Endothelial cell of umbilical vein (primary cell): ENCODE results near the gene ADRM1. TPM values are rescaled to one million over a fixed set of nuclear protein-coding genes. Genes with fewer than 3 reads are reported as not detected.

ENCODE experiments used
- BruUV-seq: library from RNA; stranded (reverse); fragments of 400-500 nt; replicated peaks from 2 replicates; lab custom pipeline; 2021; lab: Mats Ljungman, UMichigan
- CTCF ChIA-PET: fragments of 300-600, 350-600 bp; sonication (Branson Sonifier 250); formaldehyde crosslinking; loops from one replicate; lab custom pipeline; 2021; ENCODE audit warnings: antibody characterized with exemption, inconsistent platforms; lab: Charles Lee
- POLR2A ChIA-PET: fragments of 300-600, 350-600 bp; sonication (Branson Sonifier 250); formaldehyde crosslinking; loops from one replicate; lab custom pipeline; 2021; ENCODE audit warnings: antibody characterized with exemption, inconsistent platforms; lab: Charles Lee
- DNase-seq: peaks from one replicate; pipeline ENCODE4 v3.0.0-alpha.2; 2011; ENCODE audit warnings: low read depth, low spot score
- FAIRE-seq: peaks from 2 replicates; lab custom pipeline; 2011; peaks lifted over from hg19 to GRCh38; lab: Jason Lieb, UNC
- H2AFZ ChIP-seq: 2 replicates; pipeline ENCODE4 v1.6.0; 2012; ENCODE audit warnings: low read depth, low read length, control low read depth, inconsistent platforms
- H3K27ac ChIP-seq: 2 replicates; pipeline ENCODE4 v1.5.1; 2011; ENCODE audit warnings: low read depth, mild to moderate bottlenecking, control low read depth, low read length, moderate library complexity; ENCODE audit not compliant: insufficient read depth
- H3K27me3 ChIP-seq, 2 experiments: 2 replicates each; pipeline versions ENCODE4 v1.6.0 to v1.6.1; 2011; ENCODE audit warnings: low read length in 2 of 2, mixed read lengths in 1 of 2; ENCODE audit not compliant: control insufficient read depth in 2 of 2, insufficient read depth in 2 of 2
- H3K36me3 ChIP-seq, 2 experiments: 2 replicates in 1 of 2; 3 replicates in 1 of 2; pipeline ENCODE4 v1.5.1; 2011; ENCODE audit warnings: low read length in 2 of 2, mild to moderate bottlenecking in 1 of 2, moderate library complexity in 1 of 2; ENCODE audit not compliant: control insufficient read depth in 2 of 2, insufficient read depth in 2 of 2; ENCODE audit errors: extremely low read depth in 1 of 2
- H3K4me1 ChIP-seq: 3 replicates; pipeline ENCODE4 v1.5.1; 2011; ENCODE audit warnings: mild to moderate bottlenecking, low read length; ENCODE audit not compliant: control insufficient read depth, insufficient read depth; ENCODE audit errors: extremely low read depth
- H3K4me2 ChIP-seq: 2 replicates; pipeline ENCODE4 v1.6.1; 2011; ENCODE audit warnings: low read length, control low read depth, mixed read lengths; ENCODE audit not compliant: insufficient read depth
- H3K4me3 ChIP-seq, 3 experiments: fragments of 200-600 bp in 1 of 3; sonication (generic), shearing (Covaris generic) in 1 of 3; replicated peaks in 1 of 3; 2 replicates each; pipeline ENCODE4 v1.5.1; 2011 to 2016; ENCODE audit warnings: control low read depth in 3 of 3, low read length in 3 of 3, mild to moderate bottlenecking in 2 of 3, inconsistent platforms in 1 of 3, low read depth in 1 of 3, moderate library complexity in 1 of 3; ENCODE audit not compliant: insufficient read depth in 1 of 3
- H3K79me2 ChIP-seq: 2 replicates; pipeline ENCODE4 v1.6.0; 2012; ENCODE audit warnings: low read length, inconsistent platforms; ENCODE audit not compliant: control insufficient read depth, insufficient read depth
- H3K9ac ChIP-seq: replicated peaks from 2 replicates; pipeline ENCODE3; 2011; ENCODE audit warnings: low read length, control low read depth; ENCODE audit not compliant: insufficient read depth; ENCODE audit errors: extremely low read depth
- H3K9me1 ChIP-seq: replicated peaks from 3 replicates; pipeline ENCODE4 v1.6.0; 2011; ENCODE audit warnings: mild to moderate bottlenecking, low read length; ENCODE audit not compliant: control insufficient read depth, insufficient read depth; ENCODE audit errors: extremely low read depth
- H3K9me3 ChIP-seq: replicated peaks from 2 replicates; pipeline ENCODE4 v1.5.1; 2012; ENCODE audit warnings: low read length, inconsistent platforms; ENCODE audit not compliant: control insufficient read depth, insufficient read depth
- H4K20me1 ChIP-seq: replicated peaks from 2 replicates; pipeline ENCODE3; 2011; ENCODE audit warnings: mild to moderate bottlenecking, low read length; ENCODE audit not compliant: control insufficient read depth, insufficient read depth; ENCODE audit errors: extremely low read depth
- EZH2 ChIP-seq: IDR thresholded peaks from 2 replicates; pipeline ENCODE4 v1.6.1; 2012; ENCODE audit warnings: borderline replicate concordance, low read depth, mild to moderate bottlenecking, moderate library complexity, low read length, inconsistent platforms; ENCODE audit not compliant: severe bottlenecking
- FOS ChIP-seq: IDR thresholded peaks from 2 replicates; pipeline ENCODE4 v1.6.1; 2011; ENCODE audit warnings: mild to moderate bottlenecking, low read length, moderate library complexity, borderline replicate concordance; ENCODE audit not compliant: insufficient read depth
- GATA2 ChIP-seq: IDR thresholded peaks from 2 replicates; pipeline ENCODE4 v1.7.0; 2011; ENCODE audit warnings: low read depth, mild to moderate bottlenecking, moderate library complexity, mixed read lengths, low read length; ENCODE audit not compliant: insufficient read length, insufficient read depth
- JUN ChIP-seq: IDR thresholded peaks from 2 replicates; pipeline ENCODE4 v1.6.1; 2011; ENCODE audit warnings: borderline replicate concordance, low read depth; ENCODE audit not compliant: insufficient read length, insufficient read depth
- MYC ChIP-seq: IDR thresholded peaks from one replicate; pipeline ENCODE4 v1.6.1; 2011; ENCODE audit warnings: mild to moderate bottlenecking, low read depth, low read length
- POLR2A ChIP-seq: IDR thresholded peaks from 2 replicates; pipeline ENCODE4 v1.6.1; 2012; ENCODE audit warnings: low read depth, mild to moderate bottlenecking, control low read depth, low read length
- POLR2AphosphoS5 ChIP-seq: IDR thresholded peaks from 2 replicates; pipeline ENCODE4 v1.6.1; 2012; ENCODE audit warnings: low read depth, mild to moderate bottlenecking, control low read depth, low read length, moderate library complexity; ENCODE audit not compliant: insufficient read depth
- dilution Hi-C: fragments of 300-500 bp; cut with MboI; formaldehyde crosslinking; loops from one replicate; pipeline ENCODE4 v1.15.0; 2019; ENCODE audit warnings: low sequenced_read_pairs; ENCODE audit not compliant: extremely low pct_ligation_motif_present
- intact Hi-C: fragments of 100-400 bp; cut with micrococcal nuclease; formaldehyde crosslinking; loops from one replicate; pipeline ENCODE4 v1.10.0; 2022
- polyA plus RNA-seq, 4 experiments: library from polyadenylated mRNA; depleted of rRNA in 3 of 4; stranded (reverse) in 3 of 4; unstranded in 1 of 4; fragments of >200 nt; gene quantifications; 2 replicates each; pipeline versions ENCODE4 v1.2.1 to v1.2.3, GENCODE V29; 2011 to 2012; ENCODE audit warnings: missing spikeins in 1 of 4
- total RNA-seq: library from RNA; stranded (reverse); gene quantifications from 2 replicates; pipeline ENCODE4 v1.2.3, GENCODE V29; 2021
- TF ChIP-seq, protein P1 (sequence below), 2 donors: IDR thresholded peaks; 1 replicate in 1 of 2; 2 replicates in 1 of 2; pipeline ENCODE4 v1.5.1; 2011; ENCODE audit warnings: low read length in 2 of 2, mild to moderate bottlenecking in 2 of 2, moderate library complexity in 2 of 2, control low read depth in 1 of 2, inconsistent platforms in 1 of 2, low read depth in 1 of 2; ENCODE audit not compliant: insufficient read depth in 1 of 2; ENCODE audit errors: extremely low read depth in 1 of 2
- TF ChIP-seq, protein P2 (sequence below): IDR thresholded peaks from 2 replicates; pipeline ENCODE4 v1.6.1; 2011; ENCODE audit not compliant: insufficient read depth, insufficient read length

The ADRM1 gene
- total and polyA plus RNA-seq, 2 donors (not counting 3 experiments of a cell fraction or from before 2014, with no cell fraction given): 154 to 179 TPM

- Histone ChIP-seq H3K4me2 (no peak overlapping the region), H3K9me1 (no peaks in the 10 kb centered on the region), H3K79me2 (peaks cover 22% of the 10 kb centered on the region), H4K20me1 (no peaks in the 10 kb centered on the region), H3K36me3 (peaks cover 0 to 5% of the 10 kb centered on the region in 2 experiments), H2AFZ (no peak overlapping the region), H3K4me1 (peaks cover 13% of the 10 kb centered on the region), H3K9me3 (no peaks in the 10 kb centered on the region), H3K9ac (no peak overlapping the region), H3K27me3 (no peaks in the 10 kb centered on the region), H3K27ac (no peak overlapping the region), H3K4me3 (no peak overlapping the region)
- dilution Hi-C loops: no loop called here
- BruUV-seq: no TSS peak
- TF ChIP-seq POLR2AphosphoS5 (no peak), POLR2A (no peak), MYC (no peak), FOS (no peak), EZH2 (no peak), GATA2 (no peak), JUN (no peak)
- TF ChIP-seq, protein P1, sequence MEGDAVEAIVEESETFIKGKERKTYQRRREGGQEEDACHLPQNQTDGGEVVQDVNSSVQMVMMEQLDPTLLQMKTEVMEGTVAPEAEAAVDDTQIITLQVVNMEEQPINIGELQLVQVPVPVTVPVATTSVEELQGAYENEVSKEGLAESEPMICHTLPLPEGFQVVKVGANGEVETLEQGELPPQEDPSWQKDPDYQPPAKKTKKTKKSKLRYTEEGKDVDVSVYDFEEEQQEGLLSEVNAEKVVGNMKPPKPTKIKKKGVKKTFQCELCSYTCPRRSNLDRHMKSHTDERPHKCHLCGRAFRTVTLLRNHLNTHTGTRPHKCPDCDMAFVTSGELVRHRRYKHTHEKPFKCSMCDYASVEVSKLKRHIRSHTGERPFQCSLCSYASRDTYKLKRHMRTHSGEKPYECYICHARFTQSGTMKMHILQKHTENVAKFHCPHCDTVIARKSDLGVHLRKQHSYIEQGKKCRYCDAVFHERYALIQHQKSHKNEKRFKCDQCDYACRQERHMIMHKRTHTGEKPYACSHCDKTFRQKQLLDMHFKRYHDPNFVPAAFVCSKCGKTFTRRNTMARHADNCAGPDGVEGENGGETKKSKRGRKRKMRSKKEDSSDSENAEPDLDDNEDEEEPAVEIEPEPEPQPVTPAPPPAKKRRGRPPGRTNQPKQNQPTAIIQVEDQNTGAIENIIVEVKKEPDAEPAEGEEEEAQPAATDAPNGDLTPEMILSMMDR (IDR thresholded peaks at IDR 0.05; ENCODE audit: extremely low read depth in 1 of 2, insufficient read depth in 1 of 2, low read depth in 1 of 2, low read length in 2 of 2): no peak
- TF ChIP-seq, protein P2, sequence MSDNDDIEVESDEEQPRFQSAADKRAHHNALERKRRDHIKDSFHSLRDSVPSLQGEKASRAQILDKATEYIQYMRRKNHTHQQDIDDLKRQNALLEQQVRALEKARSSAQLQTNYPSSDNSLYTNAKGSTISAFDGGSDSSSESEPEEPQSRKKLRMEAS: no peak
- ChIA-PET CTCF (interaction anchor here (0.8 to 3.4 kb wide), 5 partner anchors 65 to 104 kb away, joined by 4 to 46 read pairs (median 6); no protein-coding TSS in a partner anchor), POLR2A (interaction anchor here (1.2 kb wide), 1 partner anchor 86 kb away, joined by 3 read pairs; no protein-coding TSS in a partner anchor)
- FAIRE-seq: no peak
- intact Hi-C loops: loop anchor here (10.0 kb wide), 1 partner anchor 494 kb away; the partner anchor contains the start of gene MRGBP
- DNase-seq: no peak
These were observed 2.5 kb upstream of the ADRM1 start for GRCh38 chr20:62300319-62300718.
